Measurements from ENCODE around the gene FOXJ3.

FOXJ3 gene

GRCh38 chr1:42350086-42350485, 15.1 kb upstream of the FOXJ3 start:
- Mint-ChIP-seq H3K27me3 (peaks cover 13% of the 10 kb centered on the region), H3K9me3 (no peaks in the 10 kb centered on the region), H3K36me3 (no peaks in the 10 kb centered on the region), H3K4me3 (no peak overlapping the region), H3K4me1 (no peaks in the 10 kb centered on the region), H3K27ac (no peak overlapping the region)
- ATAC-seq (ENCODE audit: low read depth) (no peak), DNase-seq (ENCODE audit: low spot score in 2 of 2) (no peak)

GRCh38 chr1:42348498-42348897, 13.5 kb upstream of the FOXJ3 start:
- peak; percentile 17 for ATAC-seq (ENCODE audit: low read depth)
- H3K36me3 Mint-ChIP-seq: no peaks in the 10 kb centered on the region
- no peaks in the 10 kb centered on the region for H3K4me1 Mint-ChIP-seq
- DNase-seq (ENCODE audit: low spot score in 2 of 2): no peak
- no peak overlapping the region for H3K4me3 Mint-ChIP-seq
- H3K27ac Mint-ChIP-seq: no peak overlapping the region
- no peaks in the 10 kb centered on the region for H3K9me3 Mint-ChIP-seq
- peaks cover 13% of the 10 kb centered on the region for H3K27me3 Mint-ChIP-seq

GRCh38 chr1:42343049-42343448, 8.0 kb upstream of the FOXJ3 start:
- Mint-ChIP-seq H3K4me1 (no peaks in the 10 kb centered on the region), H3K4me3 (no peak overlapping the region), H3K27me3 (peaks cover 5% of the 10 kb centered on the region), H3K9me3 (no peaks in the 10 kb centered on the region), H3K27ac (no peak overlapping the region), H3K36me3 (no peaks in the 10 kb centered on the region)
- DNase-seq (ENCODE audit: low spot score in 2 of 2) (no peak), ATAC-seq (ENCODE audit: low read depth) (no peak)

GRCh38 chr1:42340901-42341300, 5.9 kb upstream of the FOXJ3 start:
- DNase-seq (ENCODE audit: low spot score in 2 of 2): no peak
- peaks cover 2% of the 10 kb centered on the region for H3K27me3 Mint-ChIP-seq
- ATAC-seq (ENCODE audit: low read depth): no peak
- H3K9me3 Mint-ChIP-seq: no peaks in the 10 kb centered on the region
- peaks cover 5% of the 10 kb centered on the region for H3K4me1 Mint-ChIP-seq
- H3K4me3 Mint-ChIP-seq: no peak overlapping the region
- H3K27ac Mint-ChIP-seq: no peak overlapping the region
- no peaks in the 10 kb centered on the region for H3K36me3 Mint-ChIP-seq

- Mint-ChIP-seq H3K9me3 (no peaks in the 10 kb centered on the region), H3K4me3 (no peak overlapping the region), H3K4me1 (peaks cover 8% of the 10 kb centered on the region), H3K36me3 (no peaks in the 10 kb centered on the region), H3K27ac (no peak overlapping the region), H3K27me3 (peaks cover 2% of the 10 kb centered on the region)
- ATAC-seq (ENCODE audit: low read depth): no peak
- DNase-seq (ENCODE audit: low spot score in 2 of 2): no peak
Measured at GRCh38 chr1:42340093-42340492, 5.1 kb upstream of the FOXJ3 start.

- Mint-ChIP-seq H3K27me3 (peaks cover 2% of the 10 kb centered on the region), H3K36me3 (no peaks in the 10 kb centered on the region), H3K27ac (no peak overlapping the region), H3K4me3 (no peak overlapping the region), H3K4me1 (peaks cover 28% of the 10 kb centered on the region), H3K9me3 (no peaks in the 10 kb centered on the region)
- no peak for DNase-seq (ENCODE audit: low spot score in 2 of 2)
- ATAC-seq (ENCODE audit: low read depth): no peak
Measured at GRCh38 chr1:42336978-42337377, 1.9 kb upstream of the FOXJ3 start.

GRCh38 chr1:42335809-42336518, 929 bp upstream of the FOXJ3 start:
- no peak for ATAC-seq (ENCODE audit: low read depth)
- Mint-ChIP-seq H3K9me3 (no peaks in the 10 kb centered on the region), H3K4me3 (peak overlapping the region; percentile 92), H3K27me3 (no peaks in the 10 kb centered on the region), H3K36me3 (no peaks in the 10 kb centered on the region), H3K27ac (peak overlapping the region; percentile 79), H3K4me1 (peaks cover 33% of the 10 kb centered on the region)
- DNase-seq (ENCODE audit: low spot score in 2 of 2): no peak

GRCh38 chr1:42334240-42335049, 590 bp downstream of the FOXJ3 start:
- DNase-seq (ENCODE audit: low spot score in 2 of 2): no peak
- no peaks in the 10 kb centered on the region for H3K9me3 Mint-ChIP-seq
- ATAC-seq (ENCODE audit: low read depth): peak; percentile 56
- H3K27ac Mint-ChIP-seq: peak overlapping the region; percentile 87
- H3K4me3 Mint-ChIP-seq: peak overlapping the region; percentile 94
- no peaks in the 10 kb centered on the region for H3K27me3 Mint-ChIP-seq
- peaks cover 1% of the 10 kb centered on the region for H3K36me3 Mint-ChIP-seq
- H3K4me1 Mint-ChIP-seq: peaks cover 38% of the 10 kb centered on the region

GRCh38 chr1:42333662-42334239, 1.3 kb downstream of the FOXJ3 start:
- Mint-ChIP-seq H3K36me3 (peaks cover 1% of the 10 kb centered on the region), H3K27me3 (no peaks in the 10 kb centered on the region), H3K4me1 (peaks cover 40% of the 10 kb centered on the region), H3K27ac (peak overlapping the region; percentile 87), H3K4me3 (peak overlapping the region; percentile 94), H3K9me3 (no peaks in the 10 kb centered on the region)
- DNase-seq (ENCODE audit: low spot score in 2 of 2) (no peak), ATAC-seq (ENCODE audit: low read depth) (no peak)

- Mint-ChIP-seq H3K36me3 (peaks cover 1% of the 10 kb centered on the region), H3K4me3 (no peak overlapping the region), H3K27me3 (no peaks in the 10 kb centered on the region), H3K4me1 (peaks cover 43% of the 10 kb centered on the region), H3K9me3 (no peaks in the 10 kb centered on the region), H3K27ac (no peak overlapping the region)
- ATAC-seq (ENCODE audit: low read depth) (no peak), DNase-seq (ENCODE audit: low spot score in 2 of 2) (no peak)
Measured at GRCh38 chr1:42332877-42333276, 2.2 kb downstream of the FOXJ3 start.

GRCh38 chr1:42330215-42330614, 4.8 kb downstream of the FOXJ3 start:
- no peak for DNase-seq (ENCODE audit: low spot score in 2 of 2)
- H3K9me3 Mint-ChIP-seq: no peaks in the 10 kb centered on the region
- ATAC-seq (ENCODE audit: low read depth): no peak
- H3K27me3 Mint-ChIP-seq: no peaks in the 10 kb centered on the region
- peaks cover 46% of the 10 kb centered on the region for H3K4me1 Mint-ChIP-seq
- H3K27ac Mint-ChIP-seq: no peak overlapping the region
- H3K4me3 Mint-ChIP-seq: no peak overlapping the region
- H3K36me3 Mint-ChIP-seq: peaks cover 1% of the 10 kb centered on the region

GRCh38 chr1:42328916-42329496, 6.0 kb downstream of the FOXJ3 start:
- Mint-ChIP-seq H3K9me3 (no peaks in the 10 kb centered on the region), H3K27me3 (no peaks in the 10 kb centered on the region), H3K4me1 (peaks cover 48% of the 10 kb centered on the region), H3K27ac (no peak overlapping the region), H3K4me3 (no peak overlapping the region), H3K36me3 (peaks cover 1% of the 10 kb centered on the region)
- DNase-seq (ENCODE audit: low spot score in 2 of 2) (no peak), ATAC-seq (ENCODE audit: low read depth) (no peak)

- H3K9me3 Mint-ChIP-seq: no peaks in the 10 kb centered on the region
- ATAC-seq (ENCODE audit: low read depth) (no peak), DNase-seq (ENCODE audit: low spot score in 2 of 2) (no peak)
- no peak overlapping the region for H3K27ac Mint-ChIP-seq
- H3K36me3 Mint-ChIP-seq: peaks cover 4% of the 10 kb centered on the region
- peaks cover 44% of the 10 kb centered on the region for H3K4me1 Mint-ChIP-seq
- H3K4me3 Mint-ChIP-seq: no peak overlapping the region
- no peaks in the 10 kb centered on the region for H3K27me3 Mint-ChIP-seq
Measured at GRCh38 chr1:42328047-42328625, 6.9 kb downstream of the FOXJ3 start.

- Mint-ChIP-seq H3K27me3 (no peaks in the 10 kb centered on the region), H3K36me3 (peaks cover 5% of the 10 kb centered on the region), H3K4me3 (no peak overlapping the region), H3K27ac (no peak overlapping the region), H3K9me3 (no peaks in the 10 kb centered on the region), H3K4me1 (peaks cover 34% of the 10 kb centered on the region)
- no peak for DNase-seq (ENCODE audit: low spot score in 2 of 2)
- no peak for ATAC-seq (ENCODE audit: low read depth)
Measured at GRCh38 chr1:42325014-42325402, 10.0 kb downstream of the FOXJ3 start.
